Activated CD4-positive, alpha-beta memory T cell treated with anti-CD3 and anti-CD28 coated beads, Interleukin-2, amount 10 ng/mL, durations not matched to agents 7 days and 5 days (primary cell): ENCODE measurements around the gene LRRC15. TPM values are rescaled to one million over a fixed set of nuclear protein-coding genes. Genes with fewer than 3 reads are reported as not detected.

Experiments used
- CTCF ChIA-PET: fragments of 350-600 bp; sonication (Branson Sonifier 250); formaldehyde crosslinking; loops from one replicate; lab custom pipeline; 2021; ENCODE audit warnings: antibody characterized with exemption, inconsistent platforms; lab: Charles Lee
- POLR2A ChIA-PET: fragments of 350-600 bp; sonication (Branson Sonifier 250); formaldehyde crosslinking; loops from one replicate; lab custom pipeline; 2021; ENCODE audit warnings: antibody characterized with exemption; lab: Charles Lee
- DNase-seq: peaks from one replicate; pipeline ENCODE4 v3.0.0-alpha.2; 2020
- H3K27ac Mint-ChIP-seq: one replicate; pipeline ENCODE4 v1.8.0; 2021; ENCODE audit warnings: mild to moderate bottlenecking, mixed read lengths
- H3K27me3 Mint-ChIP-seq: one replicate; pipeline ENCODE4 v1.8.0; 2021; ENCODE audit warnings: mixed read lengths
- H3K36me3 Mint-ChIP-seq: one replicate; pipeline ENCODE4 v1.8.0; 2021; ENCODE audit warnings: low read depth, mixed read lengths
- H3K4me1 Mint-ChIP-seq: one replicate; pipeline ENCODE4 v1.8.0; 2021; ENCODE audit warnings: mixed read lengths
- H3K4me3 Mint-ChIP-seq: one replicate; pipeline ENCODE4 v1.8.0; 2021; ENCODE audit warnings: mild to moderate bottlenecking, mixed read lengths
- H3K9me3 Mint-ChIP-seq: one replicate; pipeline ENCODE4 v1.8.0; 2021; ENCODE audit warnings: mixed read lengths
- total RNA-seq, 2 experiments: library from RNA; stranded (reverse); gene quantifications; one replicate each; pipeline ENCODE4 v1.2.3, GENCODE V29; 2021

LRRC15 gene
- total RNA-seq, 2 experiments from 2014 or later = not detected

- ChIA-PET CTCF (interaction anchor here (0.7 to 5.6 kb wide), 5 partner anchors 7 to 559 kb away, joined by 3 to 54 read pairs (median 3); no protein-coding TSS in a partner anchor), POLR2A (no interaction called here)
- DNase-seq = no peak
- Mint-ChIP-seq H3K9me3 (no peaks in the 10 kb centered on the region), H3K27me3 (peaks cover 34% of the 10 kb centered on the region), H3K27ac (no peak overlapping the region), H3K4me1 (peaks cover 7% of the 10 kb centered on the region), H3K36me3 (no peaks in the 10 kb centered on the region), H3K4me3 (no peak overlapping the region)
Measured at GRCh38 chr3:194337965-194338753, 31.4 kb downstream of the LRRC15 start.

GRCh38 chr3:194336601-194337355 is 32.8 kb downstream of the LRRC15 start:
- Mint-ChIP-seq H3K36me3 (no peaks in the 10 kb centered on the region), H3K27me3 (peaks cover 38% of the 10 kb centered on the region), H3K4me3 (no peak overlapping the region), H3K27ac (no peak overlapping the region), H3K9me3 (no peaks in the 10 kb centered on the region), H3K4me1 (peaks cover 12% of the 10 kb centered on the region)
- ChIA-PET POLR2A (no interaction called here), CTCF (interaction anchor here (1.3 to 5.6 kb wide), 5 partner anchors 8 to 259 kb away, joined by 3 to 54 read pairs (median 5); partner anchors contain the start of gene GP5)
- DNase-seq = no peak

- H3K36me3 Mint-ChIP-seq = no peaks in the 10 kb centered on the region
- POLR2A ChIA-PET = interaction anchor here (0.9 to 1.2 kb wide), 3 partner anchors 62 to 73 kb away, joined by 3 to 5 read pairs (median 3); no protein-coding TSS in a partner anchor
Measured at GRCh38 chr3:194333981-194334320, 35.6 kb downstream of the LRRC15 start.

GRCh38 chr3:194333212-194333980 is 36.1 kb downstream of the LRRC15 start:
- Mint-ChIP-seq H3K9me3 (no peaks in the 10 kb centered on the region), H3K27ac (no peak overlapping the region), H3K36me3 (no peaks in the 10 kb centered on the region), H3K4me3 (peak overlapping the region; percentile 65), H3K27me3 (peaks cover 36% of the 10 kb centered on the region), H3K4me1 (peaks cover 12% of the 10 kb centered on the region)
- ChIA-PET CTCF (interaction anchor here (0.6 to 5.6 kb wide), 19 partner anchors 12 to 668 kb away, joined by 3 to 54 read pairs (median 4); partner anchors contain the start of genes GP5 and LSG1), POLR2A (interaction anchor here (0.9 to 1.2 kb wide), 3 partner anchors 63 to 74 kb away, joined by 3 to 5 read pairs (median 3); no protein-coding TSS in a partner anchor)
- DNase-seq = peak; percentile 88

More at GRCh38 chr3:194333981-194334320, 35.6 kb downstream of the LRRC15 start:
- Mint-ChIP-seq H3K9me3 (no peaks in the 10 kb centered on the region), H3K27ac (no peak overlapping the region), H3K4me3 (no peak overlapping the region), H3K4me1 (peaks cover 12% of the 10 kb centered on the region), H3K27me3 (peaks cover 38% of the 10 kb centered on the region)
- CTCF ChIA-PET = interaction anchor here (0.6 to 5.6 kb wide), 18 partner anchors 11 to 1756 kb away, joined by 3 to 54 read pairs (median 4); partner anchors contain the start of gene GP5
- DNase-seq = no peak

- peaks cover 35% of the 10 kb centered on the region for H3K27me3 Mint-ChIP-seq
- no peaks in the 10 kb centered on the region for H3K9me3 Mint-ChIP-seq
- no peak overlapping the region for H3K27ac Mint-ChIP-seq
- H3K4me3 Mint-ChIP-seq = peak overlapping the region; percentile 65
- H3K4me1 Mint-ChIP-seq = peaks cover 12% of the 10 kb centered on the region
- ChIA-PET POLR2A (no interaction called here), CTCF (interaction anchor here (0.9 to 5.6 kb wide), 11 partner anchors 12 to 667 kb away, joined by 3 to 54 read pairs (median 5); partner anchors contain the start of gene LSG1)
- H3K36me3 Mint-ChIP-seq = no peaks in the 10 kb centered on the region
- no peak for DNase-seq
Measured at GRCh38 chr3:194332858-194333211, 36.7 kb downstream of the LRRC15 start.

GRCh38 chr3:194330579-194330978 is 39.0 kb downstream of the LRRC15 start:
- Mint-ChIP-seq H3K4me1 (peaks cover 12% of the 10 kb centered on the region), H3K27ac (no peak overlapping the region), H3K4me3 (no peak overlapping the region), H3K36me3 (no peaks in the 10 kb centered on the region), H3K9me3 (no peaks in the 10 kb centered on the region), H3K27me3 (peaks cover 29% of the 10 kb centered on the region)
- POLR2A ChIA-PET = no interaction called here
- CTCF ChIA-PET = interaction anchor here (0.6 to 1.2 kb wide), 4 partner anchors 13 to 75 kb away, joined by 3 to 5 read pairs (median 4); no protein-coding TSS in a partner anchor
- DNase-seq = no peak

- H3K36me3 Mint-ChIP-seq = no peaks in the 10 kb centered on the region
- H3K9me3 Mint-ChIP-seq = no peaks in the 10 kb centered on the region
- no peak overlapping the region for H3K4me3 Mint-ChIP-seq
- ChIA-PET CTCF (interaction anchor here (0.6 to 1.2 kb wide), 4 partner anchors 13 to 75 kb away, joined by 3 to 5 read pairs (median 4); no protein-coding TSS in a partner anchor), POLR2A (no interaction called here)
- DNase-seq = no peak
- peaks cover 26% of the 10 kb centered on the region for H3K27me3 Mint-ChIP-seq
- H3K4me1 Mint-ChIP-seq = peaks cover 12% of the 10 kb centered on the region
- H3K27ac Mint-ChIP-seq = no peak overlapping the region
Measured at GRCh38 chr3:194330160-194330559, 39.4 kb downstream of the LRRC15 start.

- Mint-ChIP-seq H3K27ac (no peak overlapping the region), H3K9me3 (no peaks in the 10 kb centered on the region), H3K36me3 (no peaks in the 10 kb centered on the region), H3K27me3 (peaks cover 26% of the 10 kb centered on the region), H3K4me1 (peaks cover 12% of the 10 kb centered on the region), H3K4me3 (no peak overlapping the region)
- DNase-seq = no peak
- ChIA-PET CTCF (interaction anchor here (0.9 to 1.6 kb wide), 3 partner anchors 14 to 78 kb away, joined by 3 to 4 read pairs (median 4); no protein-coding TSS in a partner anchor), POLR2A (interaction anchor here (1.2 kb wide), 1 partner anchor 11 kb away, joined by 3 read pairs; no protein-coding TSS in a partner anchor)
Measured at GRCh38 chr3:194329583-194329965, 40.0 kb downstream of the LRRC15 start.

- Mint-ChIP-seq H3K27ac (no peak overlapping the region), H3K4me1 (peaks cover 12% of the 10 kb centered on the region), H3K36me3 (no peaks in the 10 kb centered on the region), H3K27me3 (peaks cover 24% of the 10 kb centered on the region), H3K9me3 (no peaks in the 10 kb centered on the region), H3K4me3 (no peak overlapping the region)
- DNase-seq = no peak
- ChIA-PET POLR2A (interaction anchor here (1.2 kb wide), 1 partner anchor 11 kb away, joined by 3 read pairs; no protein-coding TSS in a partner anchor), CTCF (interaction anchor here (0.9 to 1.6 kb wide), 3 partner anchors 13 to 78 kb away, joined by 3 to 4 read pairs (median 3); no protein-coding TSS in a partner anchor)
Measured at GRCh38 chr3:194328942-194329582, 40.5 kb downstream of the LRRC15 start.

- CTCF ChIA-PET = interaction anchor here (1.5 to 1.6 kb wide), 2 partner anchors 12 to 16 kb away, joined by 3 to 4 read pairs; no protein-coding TSS in a partner anchor
- H3K4me1 Mint-ChIP-seq = peaks cover 5% of the 10 kb centered on the region
- peaks cover 18% of the 10 kb centered on the region for H3K27me3 Mint-ChIP-seq
- H3K27ac Mint-ChIP-seq = peak overlapping the region; percentile 52
- no peaks in the 10 kb centered on the region for H3K36me3 Mint-ChIP-seq
- no peaks in the 10 kb centered on the region for H3K9me3 Mint-ChIP-seq
- DNase-seq = peak; percentile 50
- POLR2A ChIA-PET = no interaction called here
- H3K4me3 Mint-ChIP-seq = peak overlapping the region; percentile 21
Measured at GRCh38 chr3:194328053-194328657, 41.4 kb downstream of the LRRC15 start.
